Tibial artery (tissue), 4 donors: Measurements from ENCODE around the gene MORN5.

Experiments
- DNase-seq, 2 donors: peaks; one replicate each; pipeline ENCODE4 v3.0.0-alpha.2; 2019
- H3K27ac ChIP-seq, 2 donors: fragments of 200-600 bp; sonication (generic) in 1 of 2; 1 replicate in 1 of 2; 2 replicates in 1 of 2; pipeline ENCODE4 v1.5.1; 2018 to 2019; ENCODE audit warnings: mild to moderate bottlenecking in 1 of 2
- H3K27me3 ChIP-seq, 2 donors: fragments of 200-600 bp; sonication (generic) in 1 of 2; one replicate each; pipeline versions ENCODE4 v1.5.1 to v1.6.0; 2016 to 2019
- H3K36me3 ChIP-seq, 3 donors: fragments of 200-600 bp; sonication (generic) in 2 of 3; one replicate each; pipeline ENCODE4 v1.5.1; 2016 to 2019; ENCODE audit warnings: mild to moderate bottlenecking in 2 of 3
- H3K4me1 ChIP-seq, 4 donors: fragments of 200-600 bp; sonication (generic) in 2 of 4; 1 replicate in 3 of 4; 2 replicates in 1 of 4; pipeline ENCODE4 v1.5.1; 2016 to 2019
- H3K4me3 ChIP-seq, 2 donors: fragments of 200-600 bp; sonication (generic) in 1 of 2; 1 replicate in 1 of 2; 2 replicates in 1 of 2; pipeline ENCODE4 v1.5.1; 2018 to 2019; ENCODE audit warnings: mild to moderate bottlenecking in 2 of 2
- H3K9me3 ChIP-seq, 3 donors: fragments of 200-600 bp; sonication (generic) in 1 of 3; one replicate each; pipeline ENCODE4 v1.5.1; 2016 to 2019
- CTCF ChIP-seq, 2 experiments: fragments of 200-600 bp in 1 of 2; fragments of 450-650 bp in 1 of 2; IDR thresholded peaks; one replicate each; pipeline ENCODE4 v1.5.1; 2017 to 2019; ENCODE audit warnings: antibody characterized with exemption in 2 of 2, mild to moderate bottlenecking in 1 of 2, moderate library complexity in 1 of 2
- intact Hi-C: fragments of 100-400 bp; cut with DNase I; formaldehyde crosslinking; loops from one replicate; pipeline ENCODE4 v1.15.0; 2023; ENCODE audit warnings: low total_unique reads

MORN5 gene

DNA sequence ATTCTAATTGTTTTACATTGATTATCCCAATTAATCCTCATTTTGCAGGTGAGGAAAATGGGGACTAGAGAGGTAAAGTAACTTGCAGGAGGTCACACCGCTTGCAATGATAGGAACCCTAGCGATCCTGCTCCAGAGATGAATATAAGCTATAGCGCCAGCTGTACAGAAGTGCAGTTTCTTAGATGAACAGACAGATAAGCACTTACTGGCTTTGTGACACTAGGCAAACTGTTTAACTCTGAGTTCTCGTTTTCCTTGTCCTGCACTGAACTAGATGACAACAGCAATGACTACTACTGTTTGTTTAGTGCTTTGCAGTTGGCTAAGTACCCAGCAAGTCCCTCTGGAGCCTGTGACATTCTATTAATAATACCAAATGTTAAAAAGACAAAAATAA, 57.9 kb downstream of the MORN5 start:
- intact Hi-C loops, result no loop called here
- H3K9me3 ChIP-seq, result no peaks in the 10 kb centered on the region
- H3K4me1 ChIP-seq, result peaks cover 0 to 56% (median 29%) of the 10 kb centered on the region in 4 donors
- no peak overlapping the region for H3K27ac ChIP-seq
- H3K27me3 ChIP-seq, result peaks cover 8 to 96% of the 10 kb centered on the region in 2 donors
- TF ChIP-seq CTCF (IDR thresholded peaks at IDR 0.05), result no peak
- no peaks in the 10 kb centered on the region for H3K36me3 ChIP-seq
- DNase-seq, result no peak
- no peak overlapping the region for H3K4me3 ChIP-seq

DNA sequence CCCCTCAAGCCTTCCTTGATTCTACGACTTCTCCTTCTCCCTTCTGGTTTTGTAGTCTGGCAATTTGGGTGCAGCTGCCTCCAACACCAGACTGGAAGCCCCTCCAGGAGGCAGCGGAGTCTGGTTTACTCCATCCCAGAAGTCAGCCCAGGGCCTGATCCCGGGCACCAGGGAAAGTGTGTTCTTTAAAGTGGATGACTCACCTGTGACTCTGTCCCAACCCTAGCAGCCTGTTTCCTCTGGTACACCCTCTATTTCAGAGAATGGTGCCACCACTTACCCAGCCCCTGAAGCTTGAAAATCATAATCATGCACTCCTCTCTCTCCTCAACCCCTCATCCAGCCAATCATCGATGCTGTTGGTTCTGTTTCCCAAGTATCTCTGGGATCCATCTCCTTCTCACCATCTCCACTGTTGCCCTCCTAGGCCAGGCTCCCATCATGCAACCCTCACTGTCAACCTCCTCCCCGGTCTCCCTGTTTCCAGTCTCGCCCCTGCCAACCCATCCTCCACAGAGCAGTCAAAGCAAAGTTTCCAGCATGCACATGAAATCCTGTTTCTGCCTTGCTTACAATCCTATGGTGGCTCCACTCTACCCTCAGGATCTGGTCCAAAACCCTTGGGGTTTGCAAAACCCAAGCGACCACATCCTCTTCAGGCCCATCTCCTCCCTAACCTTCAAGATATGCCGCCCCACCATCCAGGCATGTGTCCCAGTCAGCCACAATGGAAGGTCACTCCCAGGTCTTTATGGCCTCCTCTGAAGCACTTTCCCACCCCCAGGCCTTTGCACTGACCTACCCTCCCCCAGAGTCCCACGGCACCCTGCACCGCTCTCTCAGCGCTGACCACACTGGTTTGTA, 58.6 kb downstream of the MORN5 start:
- no peak for DNase-seq
- H3K4me1 ChIP-seq, result peaks cover 0 to 55% (median 27%) of the 10 kb centered on the region in 4 donors
- H3K36me3 ChIP-seq, result no peaks in the 10 kb centered on the region
- H3K27ac ChIP-seq, result no peak overlapping the region
- intact Hi-C loops, result no loop called here
- peaks cover 8 to 96% of the 10 kb centered on the region in 2 donors for H3K27me3 ChIP-seq
- no peaks in the 10 kb centered on the region for H3K9me3 ChIP-seq
- no peak overlapping the region for H3K4me3 ChIP-seq
- no peak for TF ChIP-seq CTCF (IDR thresholded peaks at IDR 0.05)

- H3K9me3 ChIP-seq, result no peaks in the 10 kb centered on the region
- peaks cover 0 to 46% (median 19%) of the 10 kb centered on the region in 4 donors for H3K4me1 ChIP-seq
- no peak overlapping the region for H3K27ac ChIP-seq
- no peak for DNase-seq
- H3K4me3 ChIP-seq, result peak overlapping the region in 1 of 2 donors; percentile 25
- intact Hi-C loops, result no loop called here
- peaks cover 0 to 95% of the 10 kb centered on the region in 2 donors for H3K27me3 ChIP-seq
- no peaks in the 10 kb centered on the region for H3K36me3 ChIP-seq
- no peak for TF ChIP-seq CTCF (IDR thresholded peaks at IDR 0.05)
These were observed 59.5 kb downstream of the MORN5 start for GRCh38 chr9:122218935-122219855.

- Histone ChIP-seq H3K4me3 (peak overlapping the region in 1 of 2 donors; percentile 25), H3K27me3 (peaks cover 0 to 96% of the 10 kb centered on the region in 2 donors), H3K36me3 (no peaks in the 10 kb centered on the region), H3K9me3 (no peaks in the 10 kb centered on the region), H3K27ac (no peak overlapping the region), H3K4me1 (peaks cover 0 to 41% (median 18%) of the 10 kb centered on the region in 4 donors)
- no peak for DNase-seq
- TF ChIP-seq CTCF (IDR thresholded peaks at IDR 0.05), result no peak
- intact Hi-C loops, result no loop called here
These were observed 60.4 kb downstream of the MORN5 start for GRCh38 chr9:122219856-122220672.

GRCh38 chr9:122220673-122221182, 61.0 kb downstream of the MORN5 start:
- Histone ChIP-seq H3K4me1 (peaks cover 0 to 43% (median 19%) of the 10 kb centered on the region in 4 donors), H3K9me3 (no peaks in the 10 kb centered on the region), H3K4me3 (no peak overlapping the region), H3K27ac (no peak overlapping the region), H3K36me3 (no peaks in the 10 kb centered on the region), H3K27me3 (peaks cover 0 to 96% of the 10 kb centered on the region in 2 donors)
- TF ChIP-seq CTCF (IDR thresholded peaks at IDR 0.05), result no peak
- no peak for DNase-seq
- intact Hi-C loops, result no loop called here
